Measurements from ENCODE around the gene AGT. TPM values are rescaled to one million over a fixed set of nuclear protein-coding genes. Genes with fewer than 3 reads are reported as not detected.

Gene AGT
- total and polyA plus RNA-seq, 2 donors from 2014 or later: 30.1 to 65.1 TPM

- no peak for DNase-seq
- Histone ChIP-seq H3K9ac (ENCODE audit: low read length in 3 of 3) (no peak overlapping the region), H3K4me3 (ENCODE audit: low read length in 3 of 3) (no peak overlapping the region), H3K27me3 (ENCODE audit: control insufficient read depth, insufficient read depth, low read length) (no peaks in the 10 kb centered on the region), H3K4me1 (ENCODE audit: control insufficient read depth in 2 of 3, insufficient read depth in 2 of 3, low read depth in 1 of 3, low read length in 3 of 3) (no peaks in the 10 kb centered on the region), H3K9me3 (ENCODE audit: control insufficient read depth in 2 of 3, insufficient read depth in 1 of 3, low read length in 3 of 3) (no peaks in the 10 kb centered on the region), H3K27ac (ENCODE audit: low read depth in 2 of 2, low read length in 2 of 2) (no peak overlapping the region), H3K36me3 (ENCODE audit: control insufficient read depth in 2 of 3, insufficient read depth in 3 of 3, low read length in 3 of 3) (no peaks in the 10 kb centered on the region)
- TF ChIP-seq, protein P1, sequence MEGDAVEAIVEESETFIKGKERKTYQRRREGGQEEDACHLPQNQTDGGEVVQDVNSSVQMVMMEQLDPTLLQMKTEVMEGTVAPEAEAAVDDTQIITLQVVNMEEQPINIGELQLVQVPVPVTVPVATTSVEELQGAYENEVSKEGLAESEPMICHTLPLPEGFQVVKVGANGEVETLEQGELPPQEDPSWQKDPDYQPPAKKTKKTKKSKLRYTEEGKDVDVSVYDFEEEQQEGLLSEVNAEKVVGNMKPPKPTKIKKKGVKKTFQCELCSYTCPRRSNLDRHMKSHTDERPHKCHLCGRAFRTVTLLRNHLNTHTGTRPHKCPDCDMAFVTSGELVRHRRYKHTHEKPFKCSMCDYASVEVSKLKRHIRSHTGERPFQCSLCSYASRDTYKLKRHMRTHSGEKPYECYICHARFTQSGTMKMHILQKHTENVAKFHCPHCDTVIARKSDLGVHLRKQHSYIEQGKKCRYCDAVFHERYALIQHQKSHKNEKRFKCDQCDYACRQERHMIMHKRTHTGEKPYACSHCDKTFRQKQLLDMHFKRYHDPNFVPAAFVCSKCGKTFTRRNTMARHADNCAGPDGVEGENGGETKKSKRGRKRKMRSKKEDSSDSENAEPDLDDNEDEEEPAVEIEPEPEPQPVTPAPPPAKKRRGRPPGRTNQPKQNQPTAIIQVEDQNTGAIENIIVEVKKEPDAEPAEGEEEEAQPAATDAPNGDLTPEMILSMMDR (IDR thresholded peaks at IDR 0.05; ENCODE audit: borderline replicate concordance, extremely low read depth, insufficient read depth): no peak
- FAIRE-seq: no peak
- intact Hi-C loops (cut with DNase I): no loop called here
Measured at GRCh38 chr1:230743899-230744298, 30.0 kb upstream of the AGT start.

GRCh38 chr1:230739564-230740290 lies 25.8 kb upstream of the AGT start:
- no peak for DNase-seq
- Histone ChIP-seq H3K27ac (ENCODE audit: low read depth in 2 of 2, low read length in 2 of 2) (no peak overlapping the region), H3K4me1 (ENCODE audit: control insufficient read depth in 2 of 3, insufficient read depth in 2 of 3, low read depth in 1 of 3, low read length in 3 of 3) (no peaks in the 10 kb centered on the region), H3K9ac (ENCODE audit: low read length in 3 of 3) (no peak overlapping the region), H3K4me3 (ENCODE audit: low read length in 3 of 3) (no peak overlapping the region), H3K9me3 (ENCODE audit: control insufficient read depth in 2 of 3, insufficient read depth in 1 of 3, low read length in 3 of 3) (peaks cover 0 to 4% (median 0%) of the 10 kb centered on the region in 3 donors), H3K27me3 (ENCODE audit: control insufficient read depth, insufficient read depth, low read length) (no peaks in the 10 kb centered on the region), H3K36me3 (ENCODE audit: control insufficient read depth in 2 of 3, insufficient read depth in 3 of 3, low read length in 3 of 3) (no peaks in the 10 kb centered on the region)
- FAIRE-seq: no peak
- TF ChIP-seq, protein P1 (IDR thresholded peaks at IDR 0.05; ENCODE audit: borderline replicate concordance, extremely low read depth, insufficient read depth): no peak
- intact Hi-C loops (cut with DNase I): no loop called here

GRCh38 chr1:230737622-230738262 lies 23.8 kb upstream of the AGT start:
- DNase-seq: no peak
- TF ChIP-seq, protein P1 (IDR thresholded peaks at IDR 0.05; ENCODE audit: borderline replicate concordance, extremely low read depth, insufficient read depth): no peak
- Histone ChIP-seq H3K4me1 (ENCODE audit: control insufficient read depth in 2 of 3, insufficient read depth in 2 of 3, low read depth in 1 of 3, low read length in 3 of 3) (no peaks in the 10 kb centered on the region), H3K27ac (ENCODE audit: low read depth in 2 of 2, low read length in 2 of 2) (no peak overlapping the region), H3K9ac (ENCODE audit: low read length in 3 of 3) (no peak overlapping the region), H3K4me3 (ENCODE audit: low read length in 3 of 3) (no peak overlapping the region), H3K36me3 (ENCODE audit: control insufficient read depth in 2 of 3, insufficient read depth in 3 of 3, low read length in 3 of 3) (no peaks in the 10 kb centered on the region), H3K27me3 (ENCODE audit: control insufficient read depth, insufficient read depth, low read length) (no peaks in the 10 kb centered on the region), H3K9me3 (ENCODE audit: control insufficient read depth in 2 of 3, insufficient read depth in 1 of 3, low read length in 3 of 3) (peaks cover 0 to 4% (median 0%) of the 10 kb centered on the region in 3 donors)
- intact Hi-C loops (cut with DNase I): no loop called here
- FAIRE-seq: no peak
